ENCODE data around the gene CDC14B. TPM values are rescaled to one million over a fixed set of nuclear protein-coding genes. Genes with fewer than 3 reads are reported as not detected.

Gene CDC14B
- total and polyA plus RNA-seq, 2 donors from 2014 or later: 9.1 to 19.6 TPM

- Histone ChIP-seq H3K27ac (ENCODE audit: low read depth in 2 of 2, low read length in 2 of 2) (no peak overlapping the region), H3K4me1 (ENCODE audit: control insufficient read depth in 2 of 3, insufficient read depth in 2 of 3, low read depth in 1 of 3, low read length in 3 of 3) (peaks cover 0 to 7% (median 0%) of the 10 kb centered on the region in 3 donors), H3K36me3 (ENCODE audit: control insufficient read depth in 2 of 3, insufficient read depth in 3 of 3, low read length in 3 of 3) (peaks cover 0 to 33% (median 22%) of the 10 kb centered on the region in 3 donors), H3K4me3 (ENCODE audit: low read length in 3 of 3) (no peak overlapping the region), H3K27me3 (ENCODE audit: control insufficient read depth, insufficient read depth, low read length) (no peaks in the 10 kb centered on the region), H3K9me3 (ENCODE audit: control insufficient read depth in 2 of 3, insufficient read depth in 1 of 3, low read length in 3 of 3) (no peaks in the 10 kb centered on the region), H3K9ac (ENCODE audit: low read length in 3 of 3) (no peak overlapping the region)
- no peak for DNase-seq
- intact Hi-C loops (cut with DNase I): no loop called here
- no peak for FAIRE-seq
- no peak for TF ChIP-seq CTCF (IDR thresholded peaks at IDR 0.05; ENCODE audit: borderline replicate concordance, extremely low read depth, insufficient read depth)
These were observed 125.9 kb downstream of the CDC14B start for GRCh38 chr9:96493757-96494156.

GRCh38 chr9:96492993-96493531 is 126.6 kb downstream of the CDC14B start:
- peaks cover 0 to 9% (median 2%) of the 10 kb centered on the region in 3 donors for H3K4me1 ChIP-seq (ENCODE audit: control insufficient read depth in 2 of 3, insufficient read depth in 2 of 3, low read depth in 1 of 3, low read length in 3 of 3)
- DNase-seq (no peak), FAIRE-seq (no peak)
- H3K27me3 ChIP-seq (ENCODE audit: control insufficient read depth, insufficient read depth, low read length): no peaks in the 10 kb centered on the region
- H3K36me3 ChIP-seq (ENCODE audit: control insufficient read depth in 2 of 3, insufficient read depth in 3 of 3, low read length in 3 of 3): peaks cover 0 to 40% (median 26%) of the 10 kb centered on the region in 3 donors
- no peak overlapping the region for H3K4me3 ChIP-seq (ENCODE audit: low read length in 3 of 3)
- no peak for TF ChIP-seq CTCF (IDR thresholded peaks at IDR 0.05; ENCODE audit: borderline replicate concordance, extremely low read depth, insufficient read depth)
- no peaks in the 10 kb centered on the region for H3K9me3 ChIP-seq (ENCODE audit: control insufficient read depth in 2 of 3, insufficient read depth in 1 of 3, low read length in 3 of 3)
- H3K9ac ChIP-seq (ENCODE audit: low read length in 3 of 3): no peak overlapping the region
- H3K27ac ChIP-seq (ENCODE audit: low read depth in 2 of 2, low read length in 2 of 2): no peak overlapping the region
- intact Hi-C loops (cut with DNase I): no loop called here

- FAIRE-seq (no peak), DNase-seq (no peak)
- H3K4me3 ChIP-seq (ENCODE audit: low read length in 3 of 3): no peak overlapping the region
- TF ChIP-seq CTCF (IDR thresholded peaks at IDR 0.05; ENCODE audit: borderline replicate concordance, extremely low read depth, insufficient read depth): no peak
- H3K4me1 ChIP-seq (ENCODE audit: control insufficient read depth in 2 of 3, insufficient read depth in 2 of 3, low read depth in 1 of 3, low read length in 3 of 3): peaks cover 0 to 10% (median 8%) of the 10 kb centered on the region in 3 donors
- no peaks in the 10 kb centered on the region for H3K27me3 ChIP-seq (ENCODE audit: control insufficient read depth, insufficient read depth, low read length)
- H3K27ac ChIP-seq (ENCODE audit: low read depth in 2 of 2, low read length in 2 of 2): no peak overlapping the region
- H3K9ac ChIP-seq (ENCODE audit: low read length in 3 of 3): no peak overlapping the region
- H3K9me3 ChIP-seq (ENCODE audit: control insufficient read depth in 2 of 3, insufficient read depth in 1 of 3, low read length in 3 of 3): no peaks in the 10 kb centered on the region
- peaks cover 0 to 45% (median 26%) of the 10 kb centered on the region in 3 donors for H3K36me3 ChIP-seq (ENCODE audit: control insufficient read depth in 2 of 3, insufficient read depth in 3 of 3, low read length in 3 of 3)
- intact Hi-C loops (cut with DNase I): no loop called here
These were observed 127.6 kb downstream of the CDC14B start for GRCh38 chr9:96491880-96492525.

Measured in kidney (tissue), 14 donors.